GM19023 (cell line): Measurements from ENCODE around the gene SETD3.

Source experiments
- ATAC-seq: cut with Tn5 transposase; IDR thresholded peaks from one replicate; pipeline ENCODE4 v1.9.1; 2021; ENCODE audit warnings: mild to moderate bottlenecking, moderate library complexity; ENCODE audit not compliant: unreplicated experiment

The SETD3 gene

DNA sequence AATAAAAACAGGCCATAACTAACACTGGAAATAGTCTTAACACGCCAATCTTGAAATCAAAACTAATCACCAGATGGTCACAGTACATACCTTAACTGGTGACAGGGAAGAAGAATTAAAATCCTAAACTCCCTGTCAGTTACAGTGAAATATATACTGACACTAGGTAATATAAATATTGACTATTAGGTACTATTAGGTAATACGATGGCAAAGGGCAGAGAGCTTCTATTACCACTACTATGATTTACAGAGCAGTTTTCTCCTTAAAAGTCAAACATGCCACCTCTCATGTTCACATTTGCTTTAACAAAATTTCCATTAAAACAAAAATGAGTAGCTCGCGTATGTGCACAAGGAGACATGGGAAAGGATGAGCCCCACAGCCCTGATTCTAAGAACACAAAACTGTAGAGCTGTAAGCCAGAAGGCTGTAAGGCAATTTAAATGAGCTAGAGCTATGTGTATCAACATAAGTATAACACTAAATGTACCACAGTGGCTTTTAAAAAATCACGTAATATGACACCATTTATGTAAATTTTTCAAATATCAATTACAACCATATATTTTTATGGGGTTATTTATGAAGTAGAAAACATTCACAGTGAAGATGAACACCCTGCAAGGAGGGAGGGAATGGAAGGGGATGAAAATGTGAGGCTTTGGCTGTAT, 19.1 kb downstream of the SETD3 start:
- ATAC-seq, result no peak

DNA sequence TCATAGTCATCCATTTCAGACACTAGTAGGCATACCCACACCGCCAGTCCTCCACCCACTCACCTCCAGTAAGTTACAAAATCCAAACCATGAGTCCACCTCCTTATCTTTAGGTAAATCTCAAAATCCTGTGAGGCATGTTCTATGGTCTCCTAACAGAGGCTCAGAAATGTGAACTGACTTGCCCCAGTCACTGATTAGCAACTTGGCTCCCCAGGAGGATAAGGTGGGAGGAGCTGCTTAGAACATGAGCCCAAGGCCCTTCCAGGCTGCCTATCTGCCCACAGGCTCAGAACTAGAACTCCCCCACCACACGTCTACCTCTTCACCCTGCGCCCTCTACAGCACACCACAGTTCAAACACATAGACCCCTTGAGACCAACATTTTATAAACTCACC, 19.9 kb downstream of the SETD3 start:
- ATAC-seq, result no peak

DNA sequence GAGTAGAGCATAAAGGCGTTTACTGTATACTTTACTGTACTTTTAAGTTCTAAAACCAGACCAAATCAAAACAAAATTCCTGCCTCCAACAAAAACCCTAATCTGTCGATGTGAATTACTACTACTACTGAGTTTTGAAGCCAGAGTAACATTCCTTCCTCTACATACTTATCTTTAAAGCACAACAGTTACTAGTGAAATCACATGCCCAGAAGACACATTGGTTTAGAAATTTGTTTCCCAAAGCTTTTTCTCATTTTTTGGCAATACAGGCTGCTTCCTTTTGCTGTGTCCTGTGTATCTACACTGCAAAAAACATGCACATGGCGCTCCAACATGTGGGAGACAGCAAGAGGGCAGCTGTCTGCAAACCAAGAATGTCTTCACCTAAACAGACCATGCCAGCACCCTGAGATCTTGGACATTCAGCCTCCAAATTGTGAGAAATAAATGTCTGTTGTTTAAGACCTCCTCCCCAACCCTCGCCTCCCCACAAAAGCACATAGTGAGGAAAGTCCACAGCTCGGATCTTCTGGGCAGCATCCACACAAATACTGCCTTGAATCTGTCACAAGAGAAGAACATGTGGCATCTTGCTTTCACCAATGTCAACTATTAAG, 21.1 kb downstream of the SETD3 start:
- no peak for ATAC-seq

GRCh38 chr14:99454246-99454645, 26.4 kb downstream of the SETD3 start:
- no peak for ATAC-seq

DNA sequence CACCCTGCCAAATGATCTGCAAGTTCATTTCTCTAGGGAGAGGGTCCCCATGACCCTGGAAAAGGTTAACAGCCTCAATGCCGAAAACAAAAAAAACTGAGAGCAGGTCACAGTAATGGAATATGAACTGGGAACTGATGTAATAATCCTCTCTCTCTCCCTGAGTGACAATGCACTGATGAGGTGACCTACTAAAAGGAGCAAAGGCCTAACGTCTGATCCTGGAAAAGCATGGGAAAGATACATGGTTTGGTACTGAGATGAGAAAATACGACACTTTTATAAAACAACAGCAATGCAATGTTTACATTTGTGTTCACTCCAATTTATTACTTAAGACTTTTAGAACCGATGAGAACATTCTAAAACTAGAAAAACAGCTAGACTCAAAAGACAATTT, 27.7 kb downstream of the SETD3 start:
- no peak for ATAC-seq

GRCh38 chr14:99451234-99451633, 29.4 kb downstream of the SETD3 start:
- no peak for ATAC-seq

DNA sequence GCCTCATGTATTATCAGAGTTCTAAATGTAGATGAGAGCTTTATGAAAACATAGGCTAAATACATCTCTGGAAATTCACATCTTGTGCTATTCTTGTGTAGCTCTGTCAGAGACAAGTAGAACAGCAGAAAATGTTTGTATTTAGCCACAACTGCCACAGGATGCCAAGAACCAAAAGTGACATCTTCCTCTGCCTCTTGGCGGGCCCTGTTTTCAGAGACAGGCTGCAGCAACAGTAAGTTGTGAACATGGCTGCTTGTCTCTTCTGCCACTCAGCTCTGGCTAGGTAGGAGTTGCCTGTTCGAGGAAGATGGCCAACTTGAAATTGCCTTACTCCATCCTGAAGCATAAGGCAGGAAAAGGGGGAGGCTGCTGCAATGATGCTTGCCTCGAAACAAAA, 30.4 kb downstream of the SETD3 start:
- no peak for ATAC-seq

- ATAC-seq, result no peak
Observed at GRCh38 chr14:99447739-99448138, 32.9 kb downstream of the SETD3 start.

GRCh38 chr14:99445931-99446330, 34.7 kb downstream of the SETD3 start:
- no peak for ATAC-seq

DNA sequence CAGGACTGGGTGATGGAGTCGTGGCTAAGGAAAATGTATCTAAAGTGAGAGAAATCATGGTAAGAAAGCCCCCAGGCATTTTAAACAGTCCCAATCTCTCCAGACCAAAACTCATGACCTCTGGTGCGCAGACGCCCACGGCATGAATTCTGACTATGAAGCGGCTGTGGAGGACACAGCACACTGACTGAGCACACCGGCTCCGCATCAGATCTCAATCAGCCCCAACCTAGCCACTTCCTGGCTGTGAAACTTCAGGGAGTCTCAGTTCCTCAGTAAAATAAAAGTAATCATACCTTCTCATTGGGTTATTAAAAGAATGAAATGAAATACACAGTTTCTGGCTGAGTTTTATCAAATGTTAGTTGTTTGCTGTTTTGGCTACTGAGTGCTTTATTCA, 38.7 kb downstream of the SETD3 start:
- ATAC-seq, result no peak

DNA sequence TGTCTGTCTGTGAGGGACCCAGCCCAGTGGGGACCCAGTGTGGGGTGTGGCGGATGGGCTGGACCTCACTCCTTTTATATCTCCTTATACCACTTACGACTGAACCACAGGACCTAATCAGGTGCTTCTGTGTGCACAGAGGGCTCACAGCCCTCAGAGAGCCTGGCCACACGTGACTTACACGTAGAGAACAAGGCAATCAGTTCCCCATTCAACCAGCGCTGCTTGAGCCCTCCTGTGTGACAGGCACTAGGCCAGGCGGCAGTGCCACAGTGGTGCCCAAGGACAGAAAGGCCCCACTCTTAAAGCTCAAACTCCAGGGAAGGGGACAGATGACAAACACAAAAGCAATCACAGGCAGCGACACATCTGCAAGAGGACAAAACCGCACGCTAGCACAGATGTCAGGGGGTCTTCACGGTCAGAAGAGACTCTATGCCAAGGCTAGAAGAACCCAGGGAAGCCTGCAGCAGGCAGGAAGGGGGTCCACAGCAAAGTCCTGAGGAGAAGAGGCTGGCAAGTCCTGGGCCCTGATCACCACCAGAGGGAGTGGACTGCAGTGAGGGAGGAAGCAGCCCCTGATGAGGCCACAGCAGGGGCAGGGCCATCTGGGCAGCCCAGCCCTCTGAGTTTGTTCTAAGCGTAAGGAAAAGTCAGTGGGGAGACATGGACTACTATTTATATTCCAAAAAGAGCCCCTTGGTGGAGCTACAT, 39.3 kb downstream of the SETD3 start:
- ATAC-seq, result no peak

DNA sequence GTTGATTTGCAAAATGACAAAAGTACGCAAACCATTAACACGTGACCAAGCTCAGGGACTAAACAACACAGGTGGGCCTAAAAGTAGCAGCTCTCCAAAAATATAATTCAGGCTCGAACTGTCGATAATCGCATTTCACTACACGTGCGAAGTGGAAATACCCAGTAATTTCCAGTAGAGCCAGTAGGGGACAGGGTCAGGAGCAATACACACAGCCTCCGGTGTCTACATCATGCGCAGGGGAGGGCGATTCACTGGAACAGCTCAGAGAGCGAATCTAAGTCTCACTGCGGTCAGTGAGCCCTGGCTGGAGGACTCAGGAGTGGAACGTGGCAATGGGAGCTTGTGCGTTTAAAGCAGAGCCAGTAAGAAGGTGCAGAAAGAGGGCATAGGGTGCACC, 40.4 kb downstream of the SETD3 start:
- no peak for ATAC-seq

DNA sequence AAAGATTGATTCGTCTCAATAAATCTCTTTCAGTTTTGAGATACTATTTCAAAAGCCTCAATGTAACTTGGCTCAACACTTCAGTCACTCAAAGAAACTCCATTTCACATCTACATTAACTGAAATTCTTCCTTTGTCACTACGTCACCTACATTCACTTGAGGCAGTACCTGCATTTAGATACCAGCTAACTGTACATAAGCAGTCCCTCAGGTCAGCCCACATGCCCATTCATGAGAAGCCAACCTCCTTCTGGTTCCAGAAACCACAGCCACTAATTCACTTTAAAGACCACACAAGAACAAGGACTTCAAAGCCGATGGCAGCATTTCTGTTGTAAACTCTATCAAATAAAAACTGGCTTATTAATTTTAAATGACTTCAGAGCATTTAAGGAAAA, 43.0 kb downstream of the SETD3 start:
- no peak for ATAC-seq

DNA sequence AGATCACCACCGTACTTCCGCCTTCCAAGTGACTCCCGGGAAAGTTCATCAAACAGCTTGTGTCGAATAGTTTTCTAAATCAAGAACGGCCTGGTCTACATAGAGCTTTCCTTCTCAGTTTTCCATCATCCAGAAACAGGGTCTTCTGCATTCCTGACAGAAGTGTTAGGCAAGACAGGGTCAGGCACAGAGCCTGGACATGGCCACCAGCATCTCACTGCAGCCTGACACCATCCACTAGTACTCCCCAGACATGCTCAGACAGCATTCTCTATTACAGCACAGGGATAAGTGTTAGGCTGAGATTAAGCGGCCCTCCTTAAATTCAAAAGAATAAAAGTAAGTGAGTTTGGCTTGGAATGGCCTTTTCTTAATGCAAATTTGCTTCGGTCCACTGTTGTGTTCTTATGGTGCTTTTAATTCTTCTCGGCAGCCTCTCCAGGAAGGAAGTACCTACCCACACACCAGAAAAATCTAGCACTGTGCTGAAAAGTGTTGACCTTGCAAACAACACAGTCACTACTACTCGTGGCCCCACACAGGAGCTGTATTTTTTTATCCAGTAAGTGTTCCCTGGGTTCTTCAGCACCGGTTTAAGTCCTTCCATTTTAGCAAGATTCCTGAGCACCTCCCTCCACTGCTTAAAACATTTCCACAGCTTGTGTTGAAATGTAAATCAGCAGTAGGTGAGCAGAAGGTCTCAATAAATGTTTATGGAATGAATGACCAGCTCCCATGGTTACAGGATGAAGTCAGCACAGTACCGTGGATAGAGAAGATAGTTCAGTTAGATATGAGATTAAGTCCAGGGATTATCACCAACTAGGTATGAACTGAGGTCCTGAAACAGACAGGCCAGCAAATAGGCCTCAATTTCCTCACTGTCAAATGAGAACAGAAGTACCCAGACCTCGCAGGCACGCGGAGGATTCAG, 44.1 kb downstream of the SETD3 start:
- ATAC-seq, result no peak

DNA sequence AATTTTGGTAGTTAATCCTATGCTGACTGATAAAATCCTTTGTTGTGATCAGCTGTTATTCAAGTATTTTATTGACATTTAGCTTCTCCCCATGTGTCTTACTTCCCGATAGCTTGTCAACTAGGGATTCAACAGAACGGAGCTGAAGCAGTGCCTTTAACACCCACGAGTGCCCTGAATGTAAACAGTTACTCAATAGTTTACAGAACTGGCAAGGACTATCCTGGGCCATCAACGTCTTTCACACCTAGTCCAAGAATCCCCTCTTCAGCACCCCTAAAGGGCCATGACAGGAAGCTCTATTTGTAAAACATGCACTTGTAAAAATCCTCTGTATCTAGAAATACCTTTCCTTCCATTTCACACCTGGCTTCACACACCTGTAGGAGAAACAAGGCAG, 45.3 kb downstream of the SETD3 start:
- ATAC-seq, result no peak

DNA sequence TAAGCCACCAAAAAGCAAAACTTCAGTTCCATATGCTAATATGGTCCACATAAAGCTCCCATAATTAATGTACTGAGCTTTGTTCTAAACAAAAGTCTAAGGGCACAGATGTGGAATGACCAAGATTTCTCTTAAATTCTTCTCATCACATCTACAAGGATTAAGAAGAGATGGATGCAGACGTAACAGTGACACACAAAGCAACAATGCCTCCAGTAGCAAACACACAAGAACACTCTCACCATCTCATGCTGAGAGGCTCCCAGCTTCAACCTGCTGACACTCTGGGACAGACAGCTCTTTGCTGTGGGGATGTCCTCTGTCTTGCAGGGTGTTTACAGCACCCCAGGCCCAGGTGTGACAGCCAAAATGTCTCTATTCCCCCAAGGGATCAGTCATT, 48.2 kb downstream of the SETD3 start:
- ATAC-seq, result no peak

- no peak for ATAC-seq
Observed at GRCh38 chr14:99431986-99432385, 48.7 kb downstream of the SETD3 start.

- no peak for ATAC-seq
Observed at GRCh38 chr14:99430491-99430890, 50.2 kb downstream of the SETD3 start.

GRCh38 chr14:99427632-99428300, 52.9 kb downstream of the SETD3 start:
- ATAC-seq, result no peak

- ATAC-seq, result no peak
Observed at GRCh38 chr14:99426813-99427346, 53.8 kb downstream of the SETD3 start.
